ENCODE data around the gene INSYN2B. TPM values are rescaled to one million over a fixed set of nuclear protein-coding genes. Genes with fewer than 3 reads are reported as not detected.

INSYN2B gene
- total RNA-seq, 1 donor from 2014 or later: 0.12 TPM

- no peak for TF ChIP-seq CTCF (IDR thresholded peaks at IDR 0.05; ENCODE audit: unreplicated experiment)
- Mint-ChIP-seq H3K4me3 (ENCODE audit: low read depth) (no peak overlapping the region), H3K27ac (no peak overlapping the region), H3K27me3 (peaks cover 31% of the 10 kb centered on the region), H3K9me3 (ENCODE audit: low read depth) (no peaks in the 10 kb centered on the region), H3K36me3 (ENCODE audit: insufficient read depth) (no peaks in the 10 kb centered on the region), H3K4me1 (ENCODE audit: low read depth) (peaks cover 7% of the 10 kb centered on the region)
- no peak for DNase-seq (ENCODE audit: low spot score, unreplicated experiment)
These were observed 11.0 kb upstream of the INSYN2B start for GRCh38 chr5:169991115-169991869.

GRCh38 chr5:169989365-169989764 lies 9.1 kb upstream of the INSYN2B start:
- Mint-ChIP-seq H3K36me3 (ENCODE audit: insufficient read depth) (no peaks in the 10 kb centered on the region), H3K27ac (no peak overlapping the region), H3K27me3 (peaks cover 32% of the 10 kb centered on the region), H3K9me3 (ENCODE audit: low read depth) (no peaks in the 10 kb centered on the region), H3K4me3 (ENCODE audit: low read depth) (no peak overlapping the region), H3K4me1 (ENCODE audit: low read depth) (peaks cover 7% of the 10 kb centered on the region)
- no peak for TF ChIP-seq CTCF (IDR thresholded peaks at IDR 0.05; ENCODE audit: unreplicated experiment)
- no peak for DNase-seq (ENCODE audit: low spot score, unreplicated experiment)

- Mint-ChIP-seq H3K27ac (no peak overlapping the region), H3K4me1 (ENCODE audit: low read depth) (peaks cover 7% of the 10 kb centered on the region), H3K9me3 (ENCODE audit: low read depth) (no peaks in the 10 kb centered on the region), H3K27me3 (peaks cover 32% of the 10 kb centered on the region), H3K4me3 (ENCODE audit: low read depth) (no peak overlapping the region), H3K36me3 (ENCODE audit: insufficient read depth) (no peaks in the 10 kb centered on the region)
- TF ChIP-seq CTCF (IDR thresholded peaks at IDR 0.05; ENCODE audit: unreplicated experiment): no peak
- no peak for DNase-seq (ENCODE audit: low spot score, unreplicated experiment)
These were observed 8.7 kb upstream of the INSYN2B start for GRCh38 chr5:169988947-169989346.

- no peaks in the 10 kb centered on the region for H3K36me3 Mint-ChIP-seq (ENCODE audit: insufficient read depth)
- DNase-seq (ENCODE audit: low spot score, unreplicated experiment): no peak
- no peaks in the 10 kb centered on the region for H3K9me3 Mint-ChIP-seq (ENCODE audit: low read depth)
- H3K27ac Mint-ChIP-seq: no peak overlapping the region
- H3K4me3 Mint-ChIP-seq (ENCODE audit: low read depth): no peak overlapping the region
- peaks cover 7% of the 10 kb centered on the region for H3K4me1 Mint-ChIP-seq (ENCODE audit: low read depth)
- no peak for TF ChIP-seq CTCF (IDR thresholded peaks at IDR 0.05; ENCODE audit: unreplicated experiment)
- H3K27me3 Mint-ChIP-seq: peaks cover 30% of the 10 kb centered on the region
These were observed 7.9 kb upstream of the INSYN2B start for GRCh38 chr5:169988206-169988605.

- H3K4me1 Mint-ChIP-seq (ENCODE audit: low read depth): peaks cover 4% of the 10 kb centered on the region
- H3K4me3 Mint-ChIP-seq (ENCODE audit: low read depth): no peak overlapping the region
- H3K27ac Mint-ChIP-seq: no peak overlapping the region
- H3K27me3 Mint-ChIP-seq: peaks cover 67% of the 10 kb centered on the region
- DNase-seq (ENCODE audit: low spot score, unreplicated experiment): no peak
- H3K36me3 Mint-ChIP-seq (ENCODE audit: insufficient read depth): no peaks in the 10 kb centered on the region
- no peak for TF ChIP-seq CTCF (IDR thresholded peaks at IDR 0.05; ENCODE audit: unreplicated experiment)
- H3K9me3 Mint-ChIP-seq (ENCODE audit: low read depth): no peaks in the 10 kb centered on the region
These were observed 424 bp downstream of the INSYN2B start for GRCh38 chr5:169979871-169980270.

Data from progenitor cell of endocrine pancreas (in vitro differentiated cells).